A673 (cell line): Measurements from ENCODE around the gene B4GALNT1.
A peak's percentile ranks its signal among the peaks of the same experiment; 100 is the strongest.

Experiments used
- CTCF ChIP-seq: fragments of 300-800, 200-600 bp; sonication (generic); conservative IDR thresholded peaks from 2 replicates; pipeline ENCODE4 v1.5.1; 2017; ENCODE audit warnings: low read depth, mild to moderate bottlenecking, antibody characterized with exemption, low read length, moderate library complexity, mixed read lengths
- EZH2 ChIP-seq: fragments of 200-600 bp; sonication (generic); IDR thresholded peaks from 2 replicates; pipeline ENCODE4 v1.6.1; 2017; ENCODE audit warnings: borderline replicate concordance, low read depth, mild to moderate bottlenecking, mixed read lengths, antibody characterized with exemption, low read length; ENCODE audit not compliant: poor library complexity, severe bottlenecking

- TF ChIP-seq CTCF (peak; percentile 85), EZH2 (no peak)
These were observed at the start of gene B4GALNT1 for GRCh38 chr12:57632958-57633840.
